K562 (cell line): ENCODE data around the gene SPOCD1. TPM values are rescaled to one million over a fixed set of nuclear protein-coding genes. Genes with fewer than 3 reads are reported as not detected.

Experiments used
- AFF4 ChIP-seq: sonication (generic); formaldehyde crosslinking; IDR thresholded peaks from 2 replicates; pipeline ENCODE4 v1.8.0; 2023; ENCODE audit warnings: mild to moderate bottlenecking, missing genetic modification reagents
- ATF1 ChIP-seq, 2 experiments: fragments of 450-650 bp in 1 of 2; IDR thresholded peaks; 2 replicates each; pipeline ENCODE4 v1.6.1; 2016; ENCODE audit warnings: missing compliant biosample characterization in 1 of 2, missing genetic modification characterization in 1 of 2
- BCOR ChIP-seq: fragments of 450-650 bp; IDR thresholded peaks from 2 replicates; pipeline ENCODE4 v1.6.1; 2016
- BRCA1 ChIP-seq, 2 experiments: fragments of 450-650 bp in 1 of 2; sonication (generic) in 1 of 2; formaldehyde crosslinking in 1 of 2; IDR thresholded peaks; 2 replicates each; pipeline versions ENCODE4 v1.5.0 to v1.6.1; 2017 to 2020; ENCODE audit warnings: mild to moderate bottlenecking in 1 of 2, missing genetic modification reagents in 1 of 2
- CXXC5 ChIP-seq: fragments of 250-450 bp; sonication (Bioruptor Pico); IDR thresholded peaks from 2 replicates; pipeline ENCODE4 v1.8.0; 2022; ENCODE audit warnings: inconsistent platforms, mild to moderate bottlenecking, moderate library complexity
- DEAF1 ChIP-seq: fragments of 450-650 bp; formaldehyde crosslinking; IDR thresholded peaks from 2 replicates; pipeline ENCODE4 v1.4.0; 2020; ENCODE audit warnings: mild to moderate bottlenecking, moderate library complexity
- EGR1 ChIP-seq: fragments of 450-650 bp; conservative IDR thresholded peaks from 2 replicates; pipeline ENCODE4 v1.6.1; 2017; ENCODE audit warnings: mild to moderate bottlenecking
- ESRRB ChIP-seq: fragments of 250-450 bp; sonication (Bioruptor Pico); IDR thresholded peaks from 2 replicates; pipeline ENCODE4 v1.5.0; 2020; ENCODE audit warnings: mild to moderate bottlenecking, moderate library complexity, borderline replicate concordance
- GABPA ChIP-seq: fragments of 200-800 bp; sonication (Bioruptor generic); conservative IDR thresholded peaks from 2 replicates; pipeline ENCODE4 v1.6.1; 2016; ENCODE audit warnings: low read depth, missing genetic modification characterization, missing compliant biosample characterization
- HDAC1 ChIP-seq, 2 experiments: fragments of 450-650 bp; IDR thresholded peaks; 2 replicates each; pipeline ENCODE4 v1.6.1; 2016 to 2017; ENCODE audit warnings: inconsistent platforms in 1 of 2, mild to moderate bottlenecking in 1 of 2, moderate library complexity in 1 of 2
- HDAC2 ChIP-seq: fragments of 450-650 bp; IDR thresholded peaks from 2 replicates; pipeline ENCODE4 v1.6.1; 2016; ENCODE audit warnings: mild to moderate bottlenecking
- HIVEP1 ChIP-seq: fragments of 250-450 bp; sonication (Bioruptor Pico); IDR thresholded peaks from 2 replicates; pipeline ENCODE4 v1.4.0; 2020; ENCODE audit warnings: mild to moderate bottlenecking
- KDM1A ChIP-seq, 2 experiments: fragments of 450-650 bp; IDR thresholded peaks; 2 replicates each; pipeline ENCODE4 v1.6.1; 2016; ENCODE audit warnings: mild to moderate bottlenecking in 2 of 2
- NR2C2 ChIP-seq, 2 experiments: fragments of 200-800 bp in 1 of 2; sonication (Bioruptor generic) in 1 of 2; sonication (generic) in 1 of 2; formaldehyde crosslinking in 1 of 2; IDR thresholded peaks; 2 replicates each; pipeline versions ENCODE4 v1.6.1 to v1.8.0; 2016 to 2022; ENCODE audit warnings: mild to moderate bottlenecking in 1 of 2, missing compliant biosample characterization in 1 of 2, missing genetic modification characterization in 1 of 2, missing genetic modification reagents in 1 of 2
- RBM25 ChIP-seq: fragments of 200-400 bp; formaldehyde crosslinking; IDR thresholded peaks from 2 replicates; pipeline ENCODE4 v1.6.1; 2018; ENCODE audit warnings: low read length, low read depth, moderate library complexity; ENCODE audit not compliant: severe bottlenecking
- SIRT6 ChIP-seq: IDR thresholded peaks from one replicate; pipeline ENCODE4 v1.6.1; 2012; ENCODE audit warnings: low read depth, mild to moderate bottlenecking, control low read depth, inconsistent platforms, low read length, moderate library complexity
- SLC30A9 ChIP-seq: fragments of 250-450 bp; sonication (Bioruptor Pico); IDR thresholded peaks from 2 replicates; pipeline ENCODE4 v1.8.0; 2022; ENCODE audit warnings: mild to moderate bottlenecking, moderate library complexity
- SMAD4 ChIP-seq: fragments of 250-450 bp; sonication (Bioruptor Pico); conservative IDR thresholded peaks from 2 replicates; pipeline ENCODE4 v1.8.0; 2021; ENCODE audit warnings: inconsistent platforms, mild to moderate bottlenecking, moderate library complexity
- SPI1 ChIP-seq: IDR thresholded peaks from 2 replicates; pipeline ENCODE4 v1.6.1; 2011; ENCODE audit warnings: low read depth, low read length, control low read depth, borderline replicate concordance
- SRF ChIP-seq, 2 experiments: fragments of 250-450, 450-650 bp in 1 of 2; sonication (Bioruptor Pico) in 1 of 2; sonication (generic) in 1 of 2; formaldehyde crosslinking; IDR thresholded peaks; 2 replicates each; pipeline versions ENCODE4 v1.5.0 to v1.5.1; 2020 to 2022; ENCODE audit warnings: mild to moderate bottlenecking in 1 of 2, missing genetic modification reagents in 1 of 2
- STAT5A ChIP-seq: IDR thresholded peaks from 2 replicates; pipeline ENCODE4 v1.6.1; 2012; ENCODE audit warnings: low read length, inconsistent platforms, borderline replicate concordance
- ZBTB17 ChIP-seq: fragments of 450-650 bp; formaldehyde crosslinking; IDR thresholded peaks from 2 replicates; pipeline ENCODE4 v1.4.0; 2020; ENCODE audit warnings: mild to moderate bottlenecking
- polyA plus RNA-seq, 8 experiments: library from polyadenylated mRNA; depleted of rRNA in 4 of 8; stranded (reverse) in 5 of 8; unstranded in 3 of 8; fragments of >200 nt; fragmentation: Nextera tagmentation in 2 of 8; fragmentation: Illumina TruSeq in 1 of 8; extraction: Ambion mirVana in 2 of 8; extraction: Trizol in 1 of 8; gene quantifications; 2 replicates each; pipeline versions ENCODE4 v1.2.1 to v1.2.3, GENCODE V29; 2011 to 2014; ENCODE audit warnings: inconsistent platforms in 1 of 8, missing spikeins in 1 of 8
- total RNA-seq, 7 experiments: library from RNA; depleted of rRNA in 6 of 7; stranded (reverse); fragments of >200 nt in 6 of 7; fragmentation: Illumina TruSeq in 2 of 7; extraction: Trizol in 2 of 7; gene quantifications; 2 replicates each; pipeline versions ENCODE4 v1.2.1 to v1.2.3, GENCODE V29; 2011 to 2021; ENCODE audit warnings: low replicate concordance in 1 of 7

Gene SPOCD1
- total and polyA plus RNA-seq, 9 of the 15 experiments (the other 6 are each of a cell fraction or from before 2014, with no cell fraction given), result 0.03 to 0.71 (median 0.26) TPM; not detected in 1

GRCh38 chr1:31812158-31812829 is 3.5 kb downstream of the SPOCD1 start (continued):
- TF ChIP-seq BCOR (peak; percentile 99), SPI1 (peak; percentile 82), SRF (CRISPR knock-in tag; IDR thresholded peaks at IDR 0.05) (no peak), GABPA (tag) (no peak), HDAC2 (peak; percentile 93), EGR1 (no peak), NR2C2 (CRISPR knock-in tag; IDR thresholded peaks at IDR 0.05) (no peak), NR2C2 (tag; IDR thresholded peaks at IDR 0.05) (no peak), STAT5A (no peak), ZBTB17 (CRISPR knock-in tag) (no peak), KDM1A (IDR thresholded peaks at IDR 0.05) (peak; percentile 87 to 93), CXXC5 (no peak), RBM25 (peak; percentile 99), SLC30A9 (no peak), SIRT6 (no peak), HDAC1 (IDR thresholded peaks at IDR 0.05) (0 out of 4 replicates have a peak, but pooled peaks of 1 of the 2 experiments have one; percentile 10), DEAF1 (CRISPR knock-in tag) (no peak), ATF1 (CRISPR knock-in tag; IDR thresholded peaks at IDR 0.05) (no peak), ATF1 (tag; IDR thresholded peaks at IDR 0.05) (no peak), ESRRB (CRISPR knock-in tag) (no peak), AFF4 (CRISPR knock-in tag) (no peak), SMAD4 (CRISPR knock-in tag) (no peak), BRCA1 (IDR thresholded peaks at IDR 0.05) (no peak), BRCA1 (CRISPR knock-in tag; IDR thresholded peaks at IDR 0.05) (no peak), HIVEP1 (no peak)
